MM.1S (cell line): ENCODE results near the gene DKKL1.

ENCODE experiments used
- DNase-seq: peaks from one replicate; pipeline ENCODE4 v3.0.0-alpha.2; 2015
- H2AFZ ChIP-seq: fragments of 300-600 bp; sonication (generic); 2 replicates; pipeline ENCODE4 v1.6.0; 2016; ENCODE audit warnings: antibody characterized with exemption, low read length
- H3F3A ChIP-seq: fragments of 300-600 bp; sonication (generic); 2 replicates; pipeline ENCODE4 v1.6.1; 2016; ENCODE audit warnings: mild to moderate bottlenecking, antibody characterized with exemption, low read length, moderate library complexity, mixed read lengths; ENCODE audit not compliant: insufficient read depth
- H3K27ac ChIP-seq: fragments of 300-600 bp; sonication (generic); 2 replicates; pipeline ENCODE4 v1.5.1; 2016; ENCODE audit warnings: mild to moderate bottlenecking, low read length
- H3K27me3 ChIP-seq: fragments of 300-600 bp; sonication (generic); replicated peaks from 2 replicates; pipeline ENCODE4 v1.6.0; 2016; ENCODE audit warnings: low read length; ENCODE audit not compliant: insufficient read depth
- H3K36me3 ChIP-seq: fragments of 300-600 bp; sonication (generic); replicated peaks from 2 replicates; pipeline ENCODE4 v1.6.1; 2016; ENCODE audit warnings: mild to moderate bottlenecking, low read length, mixed read lengths; ENCODE audit not compliant: insufficient read depth
- H3K4me1 ChIP-seq: fragments of 300-600 bp; sonication (generic); 2 replicates; pipeline ENCODE4 v1.6.1; 2016; ENCODE audit warnings: low read length, mixed read lengths
- H3K4me2 ChIP-seq: fragments of 300-600 bp; sonication (generic); 2 replicates; pipeline ENCODE4 v1.6.0; 2016; ENCODE audit warnings: low read depth, low read length
- H3K4me3 ChIP-seq: fragments of 300-600 bp; sonication (generic); 2 replicates; pipeline ENCODE4 v1.5.1; 2016; ENCODE audit warnings: low read length, mixed read lengths
- H3K79me2 ChIP-seq: fragments of 300-600 bp; sonication (generic); 2 replicates; pipeline ENCODE4 v1.6.1; 2016; ENCODE audit warnings: mixed run types, low read length, mixed read lengths
- H3K9ac ChIP-seq: fragments of 300-600 bp; sonication (generic); 2 replicates; pipeline ENCODE4 v1.6.1; 2016; ENCODE audit warnings: low read length, mixed read lengths
- H3K9me2 ChIP-seq: fragments of 300-600 bp; sonication (generic); replicated peaks from 2 replicates; pipeline ENCODE4 v1.6.1; 2016; ENCODE audit warnings: mild to moderate bottlenecking, low read length, mixed read lengths; ENCODE audit not compliant: insufficient read depth
- H3K9me3 ChIP-seq: fragments of 300-600 bp; sonication (generic); replicated peaks from 2 replicates; pipeline ENCODE4 v1.6.1; 2016; ENCODE audit warnings: mild to moderate bottlenecking, low read length, mixed read lengths; ENCODE audit not compliant: insufficient read depth
- H4K20me1 ChIP-seq: fragments of 300-600 bp; sonication (generic); 2 replicates; pipeline ENCODE4 v1.6.1; 2016; ENCODE audit warnings: mild to moderate bottlenecking, low read length, moderate library complexity, mixed read lengths; ENCODE audit not compliant: insufficient read depth
- EZH2 ChIP-seq: fragments of 300-600 bp; sonication (generic); optimal IDR thresholded peaks from 2 replicates; pipeline ENCODE3; 2017; ENCODE audit warnings: low read depth, mild to moderate bottlenecking, antibody characterized with exemption, low read length, mixed read lengths
- EZH2phosphoT487 ChIP-seq: fragments of 300-600 bp; sonication (generic); IDR thresholded peaks from 2 replicates; pipeline ENCODE4 v1.6.1; 2018; ENCODE audit warnings: antibody characterized with exemption, low read length
- TF ChIP-seq, protein P1 (sequence below): fragments of 300-600 bp; sonication (generic); IDR thresholded peaks from 2 replicates; pipeline ENCODE4 v1.5.1; 2016; ENCODE audit warnings: antibody characterized with exemption, low read length, mixed read lengths

DKKL1 gene

DNA sequence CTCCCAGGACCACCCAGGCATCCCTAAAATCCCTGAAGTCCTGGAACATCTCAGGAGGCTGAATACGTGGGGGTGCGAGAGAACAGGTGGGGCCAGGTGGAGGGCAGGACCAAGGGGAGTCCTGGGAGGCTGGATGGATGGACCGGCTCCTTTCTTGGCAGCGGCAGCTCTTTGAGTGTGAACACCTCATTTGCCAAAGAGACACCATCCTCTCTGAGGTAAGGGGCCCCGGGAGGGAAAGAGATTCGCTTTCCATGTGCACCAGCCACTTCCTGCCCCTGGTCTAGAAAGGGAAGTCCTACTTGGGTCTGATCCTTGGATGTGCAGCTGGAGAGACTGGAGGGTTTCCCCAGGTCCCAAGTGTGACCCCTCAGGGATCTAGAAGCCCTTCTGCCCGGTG lies 43.4 kb downstream of the DKKL1 start:
- Histone ChIP-seq H3K9me2 (no peaks in the 10 kb centered on the region), H3K4me1 (peaks cover 8% of the 10 kb centered on the region), H3K79me2 (no peaks in the 10 kb centered on the region), H3K9ac (no peak overlapping the region), H3K4me2 (no peak overlapping the region), H3K4me3 (no peak overlapping the region), H3K36me3 (no peaks in the 10 kb centered on the region), H3K27me3 (peaks cover 13% of the 10 kb centered on the region), H4K20me1 (no peaks in the 10 kb centered on the region), H3F3A (no peaks in the 10 kb centered on the region), H3K27ac (no peak overlapping the region), H3K9me3 (no peaks in the 10 kb centered on the region), H2AFZ (no peak overlapping the region)
- no peak for TF ChIP-seq EZH2phosphoT487
- TF ChIP-seq, protein P1, sequence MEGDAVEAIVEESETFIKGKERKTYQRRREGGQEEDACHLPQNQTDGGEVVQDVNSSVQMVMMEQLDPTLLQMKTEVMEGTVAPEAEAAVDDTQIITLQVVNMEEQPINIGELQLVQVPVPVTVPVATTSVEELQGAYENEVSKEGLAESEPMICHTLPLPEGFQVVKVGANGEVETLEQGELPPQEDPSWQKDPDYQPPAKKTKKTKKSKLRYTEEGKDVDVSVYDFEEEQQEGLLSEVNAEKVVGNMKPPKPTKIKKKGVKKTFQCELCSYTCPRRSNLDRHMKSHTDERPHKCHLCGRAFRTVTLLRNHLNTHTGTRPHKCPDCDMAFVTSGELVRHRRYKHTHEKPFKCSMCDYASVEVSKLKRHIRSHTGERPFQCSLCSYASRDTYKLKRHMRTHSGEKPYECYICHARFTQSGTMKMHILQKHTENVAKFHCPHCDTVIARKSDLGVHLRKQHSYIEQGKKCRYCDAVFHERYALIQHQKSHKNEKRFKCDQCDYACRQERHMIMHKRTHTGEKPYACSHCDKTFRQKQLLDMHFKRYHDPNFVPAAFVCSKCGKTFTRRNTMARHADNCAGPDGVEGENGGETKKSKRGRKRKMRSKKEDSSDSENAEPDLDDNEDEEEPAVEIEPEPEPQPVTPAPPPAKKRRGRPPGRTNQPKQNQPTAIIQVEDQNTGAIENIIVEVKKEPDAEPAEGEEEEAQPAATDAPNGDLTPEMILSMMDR, result no peak
- no peak for TF ChIP-seq EZH2
- DNase-seq, result no peak

DNA sequence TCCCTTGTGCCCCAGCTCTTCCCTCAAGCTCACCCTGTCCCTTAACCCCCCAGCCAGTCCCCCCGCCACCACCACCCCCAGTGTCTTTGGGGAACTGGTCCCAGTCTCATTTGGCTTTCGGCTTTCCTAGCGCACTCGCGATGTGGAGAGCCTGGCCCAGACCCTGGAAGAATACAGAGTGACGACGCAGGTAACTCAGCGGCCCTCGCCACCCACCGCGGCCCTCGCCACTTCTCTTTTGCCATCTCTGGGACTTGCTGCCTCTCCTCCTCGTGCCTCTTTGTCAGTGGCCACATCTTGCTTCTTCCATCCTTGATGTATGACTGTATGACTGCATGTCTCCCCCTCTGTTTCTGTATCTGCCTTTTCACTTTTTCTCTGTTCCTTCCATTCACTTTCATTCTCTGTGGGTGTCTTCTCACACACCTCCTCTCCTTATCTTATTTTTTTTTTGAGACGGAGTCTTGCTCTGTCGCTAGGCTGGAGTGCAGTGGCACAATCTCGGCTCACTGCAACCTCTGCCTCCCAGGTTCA lies 43.9 kb downstream of the DKKL1 start:
- no peak for DNase-seq
- no peaks in the 10 kb centered on the region for H3K9me2 ChIP-seq
- no peaks in the 10 kb centered on the region for H3K36me3 ChIP-seq
- H4K20me1 ChIP-seq, result no peaks in the 10 kb centered on the region
- no peak overlapping the region for H3K4me2 ChIP-seq
- no peak for TF ChIP-seq EZH2
- TF ChIP-seq, protein P1, result no peak
- TF ChIP-seq EZH2phosphoT487, result no peak
- no peaks in the 10 kb centered on the region for H3K79me2 ChIP-seq
- peaks cover 8% of the 10 kb centered on the region for H3K4me1 ChIP-seq
- H2AFZ ChIP-seq, result no peak overlapping the region
- H3K9me3 ChIP-seq, result no peaks in the 10 kb centered on the region
- H3K27ac ChIP-seq, result no peak overlapping the region
- no peak overlapping the region for H3K4me3 ChIP-seq
- no peaks in the 10 kb centered on the region for H3F3A ChIP-seq
- H3K27me3 ChIP-seq, result peaks cover 13% of the 10 kb centered on the region
- no peak overlapping the region for H3K9ac ChIP-seq

DNA sequence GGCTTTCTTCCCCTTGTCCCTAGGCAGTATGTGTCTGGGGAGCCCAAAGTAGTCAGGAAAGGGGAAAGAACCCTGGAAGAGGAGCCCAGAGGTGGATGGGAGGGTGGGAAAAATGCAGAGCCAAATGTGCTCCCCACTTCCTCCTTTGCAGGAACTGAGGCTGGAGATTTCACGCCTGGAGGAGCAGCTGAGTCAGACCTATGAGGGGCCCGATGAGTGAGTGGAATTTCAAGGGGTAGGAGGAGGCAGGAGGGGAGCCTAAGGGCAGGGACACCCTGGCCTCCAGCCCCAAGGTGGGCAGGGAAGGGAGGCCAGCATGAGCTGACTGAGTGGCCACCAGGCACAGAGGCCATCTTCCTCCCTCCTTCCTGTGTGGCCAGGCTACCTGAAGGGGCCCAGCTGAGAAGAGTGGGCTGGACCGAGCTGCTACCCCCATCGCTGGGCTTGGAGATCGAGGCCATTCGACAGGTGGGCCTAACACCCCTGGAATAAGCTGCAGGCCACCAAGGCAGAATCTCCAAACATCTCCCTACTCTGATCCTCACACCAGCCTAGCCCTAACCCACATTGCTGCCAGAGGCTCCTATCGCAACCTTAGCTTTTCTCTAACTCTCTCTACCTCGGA lies 45.3 kb downstream of the DKKL1 start:
- Histone ChIP-seq H3K79me2 (no peaks in the 10 kb centered on the region), H3K9me3 (no peaks in the 10 kb centered on the region), H3K4me2 (peak overlapping the region; percentile 35; the same call in 1 of the 2 replicates), H3K9ac (no peak overlapping the region), H4K20me1 (no peaks in the 10 kb centered on the region), H3F3A (no peaks in the 10 kb centered on the region), H3K9me2 (no peaks in the 10 kb centered on the region), H3K27me3 (peaks cover 23% of the 10 kb centered on the region), H3K36me3 (no peaks in the 10 kb centered on the region), H3K27ac (no peak overlapping the region), H3K4me3 (no peak overlapping the region), H2AFZ (peak overlapping the region; percentile 59), H3K4me1 (peaks cover 8% of the 10 kb centered on the region)
- TF ChIP-seq EZH2, result no peak
- no peak for TF ChIP-seq EZH2phosphoT487
- TF ChIP-seq, protein P1, result no peak
- DNase-seq, result no peak
